HG03196 (cell line): Measurements from ENCODE around the gene LRRC4C.
"Not testable (repeated sequence)": the region's sequence is repeated elsewhere in the genome, so short reads cannot be mapped to it uniquely, and the experiment has no call there.

Source experiments
- ATAC-seq: cut with Tn5 transposase; IDR thresholded peaks from one replicate; pipeline ENCODE4 v1.9.1; 2021; ENCODE audit not compliant: unreplicated experiment

LRRC4C gene

GRCh38 chr11:40268551-40268950 lies 1190.9 kb downstream of the LRRC4C start:
- no peak for ATAC-seq

GRCh38 chr11:40255457-40255856 lies 1204.0 kb downstream of the LRRC4C start:
- no peak for ATAC-seq

DNA sequence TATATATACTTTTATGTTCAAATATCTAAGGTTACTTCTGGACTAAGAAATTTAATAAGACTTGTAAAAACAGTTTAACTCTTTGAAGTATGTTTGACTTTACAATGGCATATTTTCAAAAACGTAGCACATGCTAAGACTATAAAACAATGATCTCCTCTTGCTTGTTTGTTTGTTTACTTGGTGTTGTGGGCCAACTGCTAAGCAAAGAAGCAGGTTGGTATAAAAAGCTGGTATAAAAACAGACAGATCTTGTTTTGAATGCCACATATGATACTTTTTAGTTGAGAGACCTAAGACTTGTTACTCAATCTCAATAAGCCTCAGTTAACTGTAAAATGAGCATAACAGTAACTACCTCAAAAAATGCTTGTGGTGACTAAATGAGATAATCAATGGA lies 1206.3 kb downstream of the LRRC4C start:
- ATAC-seq, result no peak

DNA sequence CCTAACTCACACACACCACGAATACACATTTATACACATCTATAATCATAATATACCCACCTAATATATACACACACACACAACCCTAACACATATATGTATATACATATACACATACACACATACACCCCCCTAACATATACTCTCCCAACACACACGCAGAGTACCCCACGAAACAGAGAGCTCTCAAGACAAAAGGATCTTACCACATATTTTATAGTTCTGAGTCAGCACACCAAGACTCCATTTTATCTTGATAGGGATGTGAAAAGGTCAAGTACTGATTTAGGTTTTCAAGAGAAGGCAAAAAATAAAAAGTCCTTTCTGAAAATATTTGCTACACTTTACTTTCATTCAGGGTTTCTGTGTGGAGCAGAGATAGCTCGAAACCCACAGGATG lies 1207.2 kb downstream of the LRRC4C start:
- ATAC-seq, result no peak

GRCh38 chr11:40246983-40247382 lies 1212.5 kb downstream of the LRRC4C start:
- no peak for ATAC-seq

DNA sequence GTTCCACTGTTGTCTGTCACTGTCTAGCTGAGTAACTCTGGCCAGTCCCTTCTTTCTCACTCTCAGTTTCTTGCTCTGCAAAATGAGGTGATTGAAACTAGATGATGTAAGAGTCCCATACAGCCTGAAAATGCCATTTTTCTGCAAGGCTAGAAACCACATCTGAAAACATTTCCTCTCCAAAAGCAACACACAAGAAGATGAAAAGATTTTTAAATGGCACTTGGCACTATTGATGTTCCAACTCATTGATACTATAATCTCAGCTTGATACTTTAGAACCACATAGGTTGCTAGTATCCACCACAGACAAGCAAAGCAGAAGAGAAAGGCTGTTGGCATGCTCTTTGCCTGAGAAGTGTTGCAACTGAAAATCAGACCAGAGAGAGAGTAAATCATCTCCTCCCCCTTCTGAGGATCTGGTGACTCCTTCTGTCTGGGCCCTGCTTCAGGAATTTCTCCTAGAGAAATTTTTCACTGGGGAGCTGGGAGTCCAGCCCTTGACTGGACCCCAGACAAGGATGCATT lies 1217.9 kb downstream of the LRRC4C start:
- peak; percentile 98 for ATAC-seq

- no peak for ATAC-seq
These were observed 1219.2 kb downstream of the LRRC4C start for GRCh38 chr11:40240284-40240683.

- ATAC-seq, result no peak
These were observed 1222.9 kb downstream of the LRRC4C start for GRCh38 chr11:40236526-40236925.

GRCh38 chr11:40235841-40236240 lies 1223.6 kb downstream of the LRRC4C start:
- ATAC-seq, result no peak

DNA sequence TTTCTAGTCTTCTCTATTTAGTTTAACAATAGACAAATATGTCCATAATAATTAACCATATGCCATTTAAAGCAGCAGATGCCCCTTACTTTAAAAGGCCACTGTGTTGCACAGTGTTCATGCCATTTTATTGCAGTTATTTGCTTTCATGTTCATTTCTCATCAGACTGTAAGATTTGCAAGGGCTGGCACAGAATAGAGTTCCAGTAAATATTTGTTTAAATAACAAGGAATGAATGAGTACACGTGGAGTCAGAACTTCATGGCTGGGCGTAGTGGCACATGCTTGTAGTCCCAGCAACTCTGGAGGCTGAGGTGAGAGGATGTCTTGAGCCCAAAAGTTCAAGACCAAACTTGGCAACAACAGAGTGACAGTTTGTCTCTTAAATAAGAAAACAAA lies 1228.6 kb downstream of the LRRC4C start:
- no peak for ATAC-seq

DNA sequence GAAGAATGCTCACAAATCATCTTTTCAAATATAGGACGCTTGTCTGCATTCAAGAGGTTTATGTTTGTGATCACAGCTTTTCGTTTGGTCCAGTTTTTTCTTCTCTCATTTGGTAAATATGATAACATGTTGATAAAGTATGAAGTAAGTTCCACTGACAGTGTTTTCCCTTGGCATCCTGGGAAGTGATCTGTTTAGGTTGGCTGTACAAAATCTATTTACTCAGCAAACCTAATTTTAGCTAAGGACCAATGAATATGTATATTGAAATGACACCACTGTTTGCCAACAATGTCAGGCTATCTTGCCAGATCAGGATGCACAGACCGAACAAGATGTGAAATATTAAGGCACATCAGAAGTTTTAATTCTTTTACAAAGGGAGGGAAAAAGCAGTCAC lies 1230.8 kb downstream of the LRRC4C start:
- ATAC-seq, result no peak

- peak; percentile 87 for ATAC-seq
These were observed 1231.7 kb downstream of the LRRC4C start for GRCh38 chr11:40227730-40228129.

- no peak for ATAC-seq
These were observed 1232.8 kb downstream of the LRRC4C start for GRCh38 chr11:40226654-40227053.

- no peak for ATAC-seq
These were observed 1235.7 kb downstream of the LRRC4C start for GRCh38 chr11:40223596-40224330.

GRCh38 chr11:40219401-40219800 lies 1240.1 kb downstream of the LRRC4C start:
- ATAC-seq, result no peak

DNA sequence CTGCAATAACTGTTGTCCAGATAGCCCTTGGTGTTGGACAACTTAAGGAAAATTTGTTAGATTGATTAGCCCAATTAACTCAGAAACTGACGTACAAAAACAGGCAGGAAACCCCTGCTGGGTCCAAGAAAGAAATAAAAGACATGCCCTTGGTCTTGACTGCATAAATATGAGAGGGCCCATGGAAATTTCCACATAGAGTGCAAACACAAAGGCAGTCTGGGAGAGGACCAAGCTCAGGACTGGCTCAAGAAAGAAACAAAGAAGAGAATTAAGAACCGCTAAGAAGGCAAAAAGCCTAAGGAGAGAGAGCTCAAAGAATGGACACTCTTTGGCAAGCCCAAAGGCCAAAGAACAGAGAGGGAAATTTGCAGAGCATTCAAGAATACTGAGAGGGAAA lies 1243.9 kb downstream of the LRRC4C start:
- ATAC-seq, result no peak

GRCh38 chr11:40207416-40207815 lies 1252.0 kb downstream of the LRRC4C start:
- ATAC-seq, result no peak

DNA sequence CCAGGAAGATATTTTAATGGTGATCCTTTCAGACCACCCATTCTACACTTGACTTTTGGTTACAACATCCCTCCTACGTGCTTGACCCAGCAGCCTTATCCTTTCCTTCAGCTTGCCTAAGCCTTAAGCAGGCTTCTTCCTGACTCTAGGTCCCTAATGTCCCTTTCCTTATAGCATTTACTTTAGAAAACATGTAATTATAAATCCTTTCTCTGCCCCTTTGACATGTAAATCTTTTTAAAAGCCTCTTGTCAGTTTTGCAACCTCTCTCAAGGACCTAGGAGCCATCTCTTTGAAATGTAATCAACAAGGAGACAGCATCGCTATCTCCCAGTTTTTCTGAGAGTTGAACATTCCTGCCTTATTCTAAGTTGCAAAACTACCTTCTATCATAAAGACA lies 1255.2 kb downstream of the LRRC4C start:
- no peak for ATAC-seq

GRCh38 chr11:40203606-40204005 lies 1255.8 kb downstream of the LRRC4C start:
- no peak for ATAC-seq

- ATAC-seq, result no peak
These were observed 1256.7 kb downstream of the LRRC4C start for GRCh38 chr11:40202589-40203270.

DNA sequence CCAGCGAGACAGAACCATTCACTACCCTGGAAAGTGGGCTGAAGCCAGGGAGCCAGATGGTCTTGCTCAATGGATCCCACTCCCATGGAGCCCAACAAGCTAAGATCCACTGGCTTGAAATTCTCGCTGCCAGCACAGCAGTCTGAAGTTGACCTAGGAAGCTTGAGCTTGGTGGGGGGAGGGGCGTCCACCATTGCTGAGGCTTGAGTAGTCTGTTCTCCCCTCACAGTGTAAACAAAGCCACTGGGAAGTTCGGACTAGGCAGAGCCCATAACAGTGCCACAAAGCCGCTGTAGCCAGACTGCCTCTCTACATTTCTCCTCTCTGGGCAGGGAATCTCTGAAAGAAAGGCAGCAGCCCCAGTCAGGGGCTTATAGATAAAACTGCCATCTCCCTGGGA lies 1266.9 kb downstream of the LRRC4C start:
- ATAC-seq, result not testable (repeated sequence)

DNA sequence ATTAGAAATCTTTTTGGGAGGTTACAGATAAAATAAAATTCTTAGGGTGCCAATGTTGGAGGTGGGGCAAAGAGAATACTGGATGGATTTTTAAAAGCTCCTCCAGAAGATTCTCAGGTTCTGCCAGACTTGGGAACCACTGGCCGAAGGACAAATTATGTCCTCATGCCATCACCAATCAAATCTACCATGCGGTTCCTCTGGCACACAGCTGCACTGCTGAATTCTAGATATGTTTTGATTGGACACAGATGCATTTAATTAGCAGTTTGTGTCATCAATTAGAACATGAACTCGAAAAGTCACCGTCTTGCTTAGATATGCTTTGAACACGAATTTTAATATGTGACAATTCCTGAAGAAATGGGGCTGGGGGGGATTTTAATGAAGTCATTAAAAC lies 1269.2 kb downstream of the LRRC4C start:
- no peak for ATAC-seq
